HG03520 (cell line): ENCODE results near the gene RPL37A.
A peak's percentile ranks its signal among the peaks of the same experiment; 100 is the strongest.
"Not testable (repeated sequence)": the region's sequence is repeated elsewhere in the genome, so short reads cannot be mapped to it uniquely, and the experiment has no call there.

ENCODE experiments used
- ATAC-seq: cut with Tn5 transposase; IDR thresholded peaks from one replicate; pipeline ENCODE4 v1.9.1; 2021; ENCODE audit warnings: mild to moderate bottlenecking, moderate library complexity; ENCODE audit not compliant: unreplicated experiment

The RPL37A gene

DNA sequence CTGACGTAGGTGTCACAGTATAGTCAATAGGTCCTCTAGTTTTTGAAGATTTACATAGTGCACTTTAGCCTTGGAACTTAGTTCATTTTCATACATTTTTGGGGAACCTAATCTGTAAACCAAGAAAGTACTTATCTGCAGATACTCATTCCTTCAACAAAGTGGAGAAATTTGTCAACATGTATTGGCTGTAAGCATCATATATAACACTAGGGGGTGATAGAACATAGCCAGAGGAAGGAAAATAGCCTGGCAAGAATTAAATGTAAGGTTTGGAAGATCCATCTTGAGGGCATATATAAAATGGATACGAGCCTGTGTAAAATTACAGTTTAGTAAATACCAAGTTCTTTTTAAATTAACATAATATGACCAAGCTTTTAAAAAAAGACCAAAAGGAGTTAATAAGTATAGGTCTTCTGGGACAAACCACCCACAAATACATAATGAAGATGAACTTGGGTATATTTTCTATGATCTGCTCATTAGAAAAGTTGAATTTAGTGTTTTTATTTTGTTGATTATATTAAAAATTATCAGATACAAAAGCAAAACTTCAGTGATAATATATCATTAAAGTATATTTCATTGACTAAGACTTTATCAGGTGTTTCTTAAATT lies 18.2 kb downstream of the RPL37A start:
- no peak for ATAC-seq

DNA sequence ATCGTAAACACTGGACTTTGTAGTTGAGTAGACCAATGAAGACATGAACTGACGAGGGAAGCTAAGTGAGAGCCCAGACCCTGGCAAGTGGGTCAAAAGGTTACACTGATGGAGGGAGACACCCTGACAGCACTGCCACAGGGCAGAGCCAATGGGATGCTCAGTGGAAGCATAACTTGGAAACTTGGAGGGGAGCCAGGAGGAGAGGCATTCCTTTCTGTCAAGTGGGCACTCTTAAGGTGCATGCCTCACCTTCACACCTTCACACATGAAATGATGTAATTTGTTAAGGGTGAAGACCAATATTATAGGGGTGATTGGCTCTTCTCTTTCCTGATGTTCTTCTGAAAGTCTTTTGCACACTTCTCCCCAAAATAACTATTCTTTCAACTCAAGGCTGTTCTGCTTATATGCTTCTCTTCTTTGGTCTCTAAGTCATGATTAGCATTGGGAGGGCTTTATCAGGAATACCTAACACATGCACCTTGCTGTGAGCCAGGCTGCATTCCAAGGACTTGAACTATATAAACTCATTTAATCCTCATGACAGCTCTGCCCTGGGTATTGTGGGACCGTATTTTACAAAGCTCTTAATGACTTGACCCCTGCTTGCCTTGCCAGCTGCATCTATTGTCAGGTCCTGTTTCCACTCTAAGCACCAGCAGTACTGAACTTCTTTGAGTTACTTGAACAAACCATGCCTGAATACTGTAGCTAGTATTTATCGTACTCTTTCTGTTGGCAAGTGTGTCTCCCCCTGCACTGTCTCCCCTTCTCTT lies 19.0 kb downstream of the RPL37A start:
- no peak for ATAC-seq

DNA sequence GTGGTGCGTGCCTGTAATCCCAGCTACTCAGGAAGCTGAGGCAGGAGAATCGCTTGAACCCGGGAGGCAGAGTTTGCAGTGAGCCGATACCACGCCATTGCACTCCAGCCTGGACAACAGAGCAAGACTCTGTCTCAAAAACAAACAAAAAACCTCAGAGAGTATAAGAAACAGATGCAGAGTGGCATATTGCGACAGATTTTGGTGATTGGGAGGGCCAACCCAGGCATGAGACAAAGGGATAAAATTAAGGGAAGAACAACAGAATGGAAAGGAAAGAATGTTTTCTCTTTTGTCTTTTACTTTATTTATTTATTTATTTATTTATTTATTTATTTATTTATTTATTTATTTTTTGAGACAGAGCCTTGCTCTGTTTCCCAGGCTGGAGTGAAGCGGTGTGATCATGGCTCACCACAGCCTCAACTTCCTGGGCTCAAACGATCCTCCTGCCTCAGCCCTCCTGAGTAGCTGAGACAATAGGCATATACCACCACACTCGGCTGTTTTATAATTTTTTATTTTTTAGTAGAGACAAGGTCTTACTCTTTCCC lies 20.0 kb downstream of the RPL37A start:
- not testable (repeated sequence) for ATAC-seq

DNA sequence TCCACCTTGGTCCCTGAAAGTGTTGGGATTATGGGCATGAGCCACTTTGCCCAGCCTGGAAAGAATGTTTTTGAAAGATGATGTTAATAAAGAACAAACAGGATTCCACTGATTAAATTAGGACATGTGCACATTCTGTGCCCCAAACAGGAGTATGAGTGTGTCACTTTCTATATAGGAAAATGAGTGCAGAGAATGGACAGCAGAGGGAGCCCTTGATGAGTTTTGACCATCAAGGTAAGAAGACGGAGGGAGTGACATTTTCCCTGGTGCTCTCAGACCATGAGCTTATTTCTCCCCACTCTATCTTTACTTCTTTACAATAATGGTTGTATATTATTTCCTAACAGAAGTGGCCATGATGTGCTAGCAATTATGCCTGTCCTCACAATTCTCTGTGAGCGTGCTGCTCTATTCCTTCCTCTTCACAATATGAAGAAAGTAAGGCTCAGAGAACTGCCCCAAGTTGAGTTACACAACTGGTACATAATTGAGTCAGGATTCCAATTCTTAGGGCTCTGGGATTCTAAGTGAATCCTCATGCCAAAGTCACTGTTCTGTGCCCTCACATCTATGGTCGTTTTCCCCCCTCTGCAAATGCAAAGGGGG lies 20.6 kb downstream of the RPL37A start:
- ATAC-seq: peak; percentile 60

DNA sequence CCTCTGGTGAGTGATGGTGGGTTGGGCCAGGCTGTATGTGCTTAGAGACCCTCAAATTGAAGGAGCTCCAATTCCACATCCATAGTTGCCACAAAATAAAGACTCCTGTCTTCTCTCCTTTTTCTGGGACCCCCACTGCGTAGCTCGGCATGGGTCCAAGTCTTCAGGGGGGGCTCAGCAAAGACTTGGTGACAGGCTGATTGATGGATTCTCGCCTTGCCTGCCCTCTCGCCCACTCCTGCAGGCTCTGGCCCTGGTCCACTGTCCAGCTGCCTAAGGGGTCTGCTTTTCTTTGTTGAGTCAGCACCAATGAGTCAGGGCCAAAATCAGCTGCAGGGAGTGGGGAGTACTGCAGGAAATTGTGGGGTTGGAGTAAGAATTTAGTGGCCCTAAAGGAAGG lies 21.5 kb downstream of the RPL37A start:
- no peak for ATAC-seq

DNA sequence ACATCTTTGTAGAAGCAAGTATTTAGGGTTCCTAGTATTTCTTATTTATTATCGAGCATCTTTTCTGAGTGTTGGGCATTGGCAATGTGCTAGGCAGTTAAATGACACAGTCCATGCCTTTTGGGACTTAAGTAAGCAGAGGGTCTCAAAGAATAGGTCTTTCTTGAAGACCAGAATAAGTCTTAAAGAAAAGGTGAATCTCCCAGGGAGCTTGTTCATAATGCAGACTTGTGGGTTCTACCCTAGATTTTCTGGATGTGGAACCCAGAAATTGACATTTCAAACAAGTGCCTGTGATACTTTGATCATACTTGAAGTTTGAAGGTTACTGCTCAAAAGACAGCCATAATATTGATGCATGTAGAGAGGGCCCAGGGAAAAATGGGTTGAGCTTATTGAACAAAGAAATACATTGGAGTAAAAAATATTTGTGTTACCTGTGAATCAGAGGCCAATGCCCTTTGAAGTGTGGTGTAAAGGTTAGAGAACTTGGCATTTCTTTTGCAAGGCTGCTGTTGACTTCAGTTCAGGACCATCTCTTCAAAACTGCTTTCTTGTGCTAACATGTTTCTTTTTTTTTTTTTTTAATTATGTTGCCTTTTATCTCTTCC lies 24.4 kb downstream of the RPL37A start:
- ATAC-seq: no peak

DNA sequence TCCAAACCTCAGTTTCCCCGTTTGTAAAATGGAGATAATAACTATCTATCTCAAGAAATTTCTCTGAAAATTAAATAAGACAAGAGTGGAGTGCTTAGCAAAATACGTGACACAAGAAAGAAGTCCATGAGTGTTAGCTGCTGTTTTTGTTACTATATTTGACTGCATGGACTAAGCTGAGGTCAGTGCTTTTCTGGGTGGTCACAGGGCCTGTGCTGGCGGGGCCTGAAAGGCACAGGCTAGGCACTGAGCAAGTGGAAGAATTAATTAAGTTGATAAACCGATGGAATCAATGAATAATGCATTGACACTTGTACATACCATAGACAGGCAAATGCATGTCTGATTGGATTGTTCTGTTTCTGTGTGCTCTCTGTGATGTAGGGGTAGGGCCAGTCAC lies 27.3 kb downstream of the RPL37A start:
- no peak for ATAC-seq

DNA sequence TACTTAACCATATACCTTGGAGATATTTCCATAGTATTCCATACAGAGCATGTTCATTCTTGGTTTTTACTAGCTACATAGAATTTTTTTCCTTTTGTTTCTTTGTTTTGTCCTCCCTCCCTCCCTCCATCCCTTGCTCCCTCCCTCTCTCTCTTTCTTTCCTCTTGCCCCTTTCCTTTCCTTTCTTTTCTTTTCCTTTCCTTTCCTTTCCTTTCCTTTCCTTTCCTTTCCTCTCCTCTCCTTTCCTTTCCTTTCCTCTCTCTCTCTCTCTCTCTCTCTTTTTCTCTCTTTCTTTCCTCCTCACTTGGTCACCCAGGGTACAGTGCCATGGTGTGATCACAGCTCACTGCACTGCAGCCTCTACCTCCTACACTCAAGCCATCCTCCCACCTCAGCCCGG lies 28.3 kb downstream of the RPL37A start:
- no peak for ATAC-seq

DNA sequence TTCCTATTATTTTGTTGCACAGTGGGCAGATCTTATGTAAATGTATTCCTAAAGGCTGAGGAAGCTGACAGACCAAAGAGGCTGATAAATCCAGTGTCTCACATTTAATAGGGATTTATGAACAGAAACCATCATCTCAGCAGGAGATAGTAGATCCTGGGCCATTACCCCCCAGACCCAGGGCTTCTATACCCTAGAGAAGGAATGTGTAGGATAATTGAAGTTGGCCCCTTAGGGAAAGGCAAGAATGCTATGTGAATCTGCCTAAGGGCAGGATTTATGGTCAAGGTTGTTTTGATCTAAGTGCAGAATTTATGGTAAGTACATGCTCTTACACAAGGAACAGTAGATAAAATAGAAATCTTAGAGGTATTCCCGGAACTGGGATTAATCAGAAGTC lies 29.0 kb downstream of the RPL37A start:
- no peak for ATAC-seq

DNA sequence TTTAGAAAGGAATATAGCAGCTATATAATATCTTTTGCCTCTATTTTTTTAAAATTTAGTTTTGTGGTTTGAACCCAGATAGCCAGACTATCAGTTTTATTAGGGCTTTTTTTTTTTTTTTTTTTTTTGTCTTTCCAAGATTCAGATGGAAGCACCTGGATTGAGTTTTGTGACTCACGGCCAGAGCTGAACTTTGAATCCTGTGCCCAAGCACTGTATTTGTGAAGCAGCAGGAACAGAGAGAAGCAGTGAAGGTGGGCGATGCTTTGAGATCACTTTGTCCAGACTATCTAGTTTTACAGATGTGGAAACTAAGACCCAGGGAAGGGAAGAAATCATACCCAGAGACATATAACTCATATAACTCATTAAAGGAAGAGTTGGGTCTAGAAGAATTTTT lies 33.9 kb downstream of the RPL37A start:
- ATAC-seq: no peak

DNA sequence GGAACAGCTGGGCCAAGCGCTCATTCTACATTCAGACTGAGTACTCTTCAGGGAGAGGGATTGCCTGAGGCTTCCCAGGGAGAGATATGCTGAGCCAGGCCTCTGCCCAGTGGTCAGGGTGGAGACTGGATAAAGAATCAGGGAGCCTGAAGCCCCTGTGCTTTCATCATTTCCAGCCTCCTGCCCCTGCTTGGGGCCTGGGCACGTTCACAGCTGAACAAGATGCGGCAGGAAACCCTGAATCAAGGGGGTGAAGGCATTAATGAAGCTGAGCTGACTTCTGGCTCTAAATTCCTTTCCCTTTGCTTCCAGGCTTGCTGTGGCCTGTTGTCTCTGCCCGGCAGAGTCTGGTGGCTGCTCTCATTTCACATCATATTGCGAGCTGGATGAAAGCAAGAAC lies 35.0 kb downstream of the RPL37A start:
- ATAC-seq: no peak

DNA sequence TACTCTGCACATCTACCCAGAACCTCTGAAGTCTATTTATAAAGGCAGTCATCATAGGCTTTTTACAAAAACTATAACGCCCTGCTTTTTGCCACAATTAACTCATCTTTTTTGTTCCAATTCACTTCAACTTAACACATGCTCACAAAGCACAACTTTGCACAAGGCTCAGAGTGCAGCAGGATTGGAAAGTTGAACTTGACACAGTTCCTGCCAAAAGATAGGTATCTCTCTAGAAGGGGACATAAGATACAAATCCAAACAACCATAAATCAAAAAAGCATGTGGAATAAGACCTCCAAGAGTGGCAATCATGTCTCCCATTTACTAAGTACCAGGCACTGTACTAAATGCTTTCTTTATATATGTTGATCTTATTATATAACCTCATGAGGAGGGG lies 36.2 kb downstream of the RPL37A start:
- ATAC-seq: no peak

DNA sequence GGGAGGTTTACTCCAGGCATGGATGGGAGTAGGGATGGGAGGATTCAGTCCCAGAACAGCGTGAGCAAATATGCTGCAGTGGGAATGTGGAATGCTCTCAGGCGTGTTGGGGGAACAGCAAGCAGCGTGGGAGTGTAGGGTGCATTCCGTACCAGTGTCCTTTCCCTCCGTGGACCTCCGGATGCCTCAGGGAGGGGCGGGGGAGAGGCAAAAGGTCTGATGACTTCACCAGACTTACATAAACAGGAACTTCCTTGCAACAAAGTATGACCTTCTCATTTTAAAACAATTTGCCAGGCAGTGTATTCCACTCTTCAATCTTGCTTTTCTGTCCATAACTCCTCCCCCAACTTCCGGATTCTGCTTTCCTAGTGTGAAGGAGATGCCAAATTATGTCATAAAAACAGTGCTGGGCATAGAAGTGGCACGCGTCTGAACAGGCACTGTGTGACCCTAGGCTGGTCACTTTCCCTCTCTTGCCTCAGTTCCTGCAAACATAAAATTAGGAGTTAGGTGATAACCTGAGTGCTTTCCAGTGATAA lies 36.9 kb downstream of the RPL37A start:
- no peak for ATAC-seq

DNA sequence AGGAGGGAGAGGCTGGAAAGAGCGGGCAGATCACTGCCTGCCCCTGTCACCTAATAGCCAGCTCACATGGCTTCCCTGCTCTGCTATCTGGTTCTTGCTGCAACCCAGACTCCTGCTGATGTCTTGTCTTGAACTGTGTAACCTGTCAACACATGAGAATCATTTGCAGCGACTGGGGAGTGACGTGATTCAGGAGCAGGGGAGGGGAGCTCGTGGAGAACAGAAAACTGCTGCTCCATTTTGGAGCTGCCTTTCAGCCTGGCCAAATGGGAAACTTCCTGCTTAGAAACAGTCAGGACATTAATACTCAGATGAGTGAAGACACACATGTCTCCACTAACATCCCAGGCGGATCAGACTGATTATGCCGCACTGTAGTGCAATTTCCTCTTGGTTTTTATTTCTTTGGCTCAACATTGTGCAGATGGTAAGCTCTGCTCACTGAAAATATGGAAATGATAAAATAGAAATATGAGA lies 38.1 kb downstream of the RPL37A start:
- no peak for ATAC-seq

DNA sequence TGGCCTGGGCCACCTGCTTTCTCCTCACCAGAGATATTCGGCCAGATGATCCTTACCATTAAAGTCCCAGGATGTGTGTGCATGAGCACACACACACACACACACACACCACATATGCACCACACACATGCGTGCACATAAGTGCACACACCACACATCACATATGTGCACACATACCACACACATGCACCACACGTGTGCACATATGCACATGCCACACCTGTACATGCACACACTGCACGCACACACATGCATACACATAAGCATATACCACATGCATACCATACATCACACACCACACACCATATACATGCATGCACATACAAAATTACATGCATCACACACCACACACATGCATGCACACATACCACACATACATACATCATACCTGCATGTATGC lies 38.7 kb downstream of the RPL37A start:
- no peak for ATAC-seq

DNA sequence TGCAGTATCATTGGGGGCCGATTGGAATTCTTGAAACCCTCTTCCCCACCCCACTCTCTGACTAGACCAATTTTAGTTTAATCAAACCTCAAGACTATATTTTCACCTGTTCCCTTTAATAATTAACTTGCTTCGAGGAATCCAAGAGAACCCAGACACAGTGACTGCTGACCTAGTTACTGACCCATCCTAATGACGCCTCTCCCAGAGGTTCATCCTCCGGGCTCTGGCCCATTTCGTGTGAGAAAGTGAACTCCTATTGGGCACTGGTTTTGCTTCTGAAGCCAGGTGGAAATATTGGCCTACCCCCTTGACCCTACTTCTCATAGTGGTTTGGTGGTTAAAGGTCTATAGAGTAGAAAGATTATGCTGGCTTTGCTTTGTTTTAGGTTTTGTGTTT lies 39.9 kb downstream of the RPL37A start:
- no peak for ATAC-seq

DNA sequence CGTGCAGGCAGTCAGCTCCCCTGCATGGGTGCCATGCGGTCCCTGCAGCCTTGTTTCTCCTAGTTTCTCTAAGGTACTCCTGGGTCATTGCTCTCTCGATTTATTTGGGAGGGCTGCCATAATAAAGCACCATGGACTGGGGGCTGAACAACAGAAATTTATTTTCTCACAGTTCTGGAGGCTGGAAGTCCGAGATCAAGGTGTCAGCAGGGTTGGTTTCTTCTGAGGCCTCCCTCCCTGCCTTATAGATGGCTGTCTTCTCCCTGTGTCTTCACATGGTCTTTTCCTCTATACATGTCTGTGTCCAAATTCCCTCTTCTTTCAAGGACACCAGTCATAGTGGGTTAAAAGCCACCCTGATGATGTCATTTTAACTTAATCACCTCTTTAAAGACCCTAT lies 40.5 kb downstream of the RPL37A start:
- no peak for ATAC-seq

DNA sequence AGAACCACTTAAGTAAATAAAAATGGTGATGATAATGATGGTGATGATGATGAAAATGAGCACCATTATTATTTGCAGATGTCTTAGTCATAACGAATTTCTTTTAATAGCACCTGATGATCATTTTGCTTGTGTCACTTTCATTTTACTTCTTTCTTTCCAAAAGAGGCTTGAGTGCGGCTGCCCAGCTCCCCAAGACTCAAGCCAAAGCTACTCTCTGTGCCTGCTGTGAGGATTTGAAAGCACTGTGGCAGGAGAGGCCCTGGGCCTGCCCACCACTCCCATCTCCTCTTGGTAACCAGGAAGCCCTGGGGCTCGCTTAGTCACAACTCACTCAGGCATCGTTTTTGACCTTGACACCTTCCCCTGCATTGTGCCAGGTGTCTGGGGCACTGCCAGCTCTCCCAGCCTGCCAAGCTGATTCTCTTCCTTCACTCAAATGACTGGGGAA lies 41.2 kb downstream of the RPL37A start:
- no peak for ATAC-seq

DNA sequence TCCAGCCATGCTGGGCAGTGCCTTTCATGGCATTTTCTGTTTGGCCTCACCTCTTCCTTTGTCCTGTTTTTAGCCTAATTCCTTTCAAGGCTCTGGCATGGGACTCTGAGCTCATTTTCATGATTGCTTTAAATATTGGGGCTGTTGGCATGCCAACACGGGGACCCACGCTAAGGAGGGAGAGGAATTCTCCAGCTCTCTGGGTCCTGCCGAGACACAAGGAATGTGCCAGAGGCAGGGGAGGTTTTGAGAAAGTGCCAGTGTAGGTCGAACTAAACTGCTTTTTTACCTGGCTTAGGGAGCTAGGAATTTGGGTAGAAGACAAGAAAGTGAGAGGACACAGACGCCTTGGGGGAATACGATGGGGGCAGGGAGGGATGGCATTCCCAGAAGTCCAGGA lies 42.3 kb downstream of the RPL37A start:
- ATAC-seq: no peak

DNA sequence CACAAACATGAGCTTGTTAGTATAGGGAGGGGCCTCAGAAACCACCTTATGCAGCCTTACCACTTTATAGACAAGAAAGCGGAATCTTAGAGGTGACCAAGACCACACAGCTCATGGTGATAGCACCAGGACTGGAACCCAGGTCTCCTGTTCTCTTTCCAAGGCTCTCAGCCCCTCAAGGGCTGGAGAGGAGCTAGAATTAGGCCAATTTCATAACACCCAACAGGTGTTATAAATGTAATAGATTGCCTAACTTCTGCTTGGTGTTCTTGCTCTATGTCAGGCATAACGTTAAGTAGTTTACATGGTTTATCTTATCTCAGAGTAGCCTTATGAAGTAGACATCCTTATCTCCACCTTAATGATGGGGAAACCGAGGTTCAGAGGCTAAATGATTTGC lies 42.9 kb downstream of the RPL37A start:
- ATAC-seq: no peak

DNA sequence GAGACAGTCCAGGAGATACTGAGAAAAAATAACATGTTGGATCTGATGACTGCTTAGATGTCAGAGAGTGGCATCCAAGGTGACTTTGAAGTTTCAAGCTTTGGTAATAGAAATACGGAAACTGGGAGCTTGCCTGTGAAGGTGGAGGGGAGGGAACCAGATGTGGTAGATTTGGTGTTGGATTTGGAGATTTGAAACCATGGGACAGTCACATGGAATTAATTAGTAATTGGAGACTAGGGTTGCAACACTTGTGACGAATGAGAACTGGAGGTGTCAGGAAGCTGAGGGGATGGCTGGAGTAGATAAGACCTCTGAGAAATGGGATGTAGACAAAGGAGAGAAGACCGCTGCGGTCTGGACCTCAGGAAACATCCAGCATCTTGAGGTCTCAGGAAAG lies 46.7 kb downstream of the RPL37A start:
- ATAC-seq: no peak
